HepG2 (cell line): Measurements from ENCODE around the gene RNGTT.

Source experiments
- CEBPG ChIP-seq: IDR thresholded peaks from 2 replicates; pipeline ENCODE4 v1.6.1; 2016
- USF2 ChIP-seq, 2 experiments: sonication (generic) in 1 of 2; formaldehyde crosslinking in 1 of 2; IDR thresholded peaks; 2 replicates each; pipeline versions ENCODE4 v1.5.1 to v1.6.1; 2011 to 2020; ENCODE audit warnings: borderline replicate concordance in 1 of 2, low read depth in 1 of 2, low read length in 1 of 2, mild to moderate bottlenecking in 1 of 2, missing genetic modification reagents in 1 of 2, moderate library complexity in 1 of 2
- ZFP36 ChIP-seq: fragments of 150-350 bp; IDR thresholded peaks from 2 replicates; pipeline ENCODE4 v1.6.1; 2018; ENCODE audit warnings: borderline replicate concordance, low read length, low read depth; ENCODE audit not compliant: partially characterized antibody
- ZNF234 ChIP-seq: sonication (generic); formaldehyde crosslinking; conservative IDR thresholded peaks from 2 replicates; pipeline ENCODE4 v1.5.1; 2020; ENCODE audit warnings: mild to moderate bottlenecking, missing genetic modification reagents
- TF ChIP-seq, protein P1 (sequence below): sonication (generic); formaldehyde crosslinking; IDR thresholded peaks from 2 replicates; pipeline ENCODE4 v1.5.0; 2020; ENCODE audit warnings: missing genetic modification reagents

- TF ChIP-seq CEBPG (CRISPR knock-in tag): no peak
- TF ChIP-seq ZNF234 (CRISPR knock-in tag): no peak
- TF ChIP-seq USF2 (IDR thresholded peaks at IDR 0.05; ENCODE audit: low read depth, low read length): no peak
- TF ChIP-seq USF2 (CRISPR knock-in tag; IDR thresholded peaks at IDR 0.05; ENCODE audit: borderline replicate concordance): no peak
- TF ChIP-seq, protein P1, sequence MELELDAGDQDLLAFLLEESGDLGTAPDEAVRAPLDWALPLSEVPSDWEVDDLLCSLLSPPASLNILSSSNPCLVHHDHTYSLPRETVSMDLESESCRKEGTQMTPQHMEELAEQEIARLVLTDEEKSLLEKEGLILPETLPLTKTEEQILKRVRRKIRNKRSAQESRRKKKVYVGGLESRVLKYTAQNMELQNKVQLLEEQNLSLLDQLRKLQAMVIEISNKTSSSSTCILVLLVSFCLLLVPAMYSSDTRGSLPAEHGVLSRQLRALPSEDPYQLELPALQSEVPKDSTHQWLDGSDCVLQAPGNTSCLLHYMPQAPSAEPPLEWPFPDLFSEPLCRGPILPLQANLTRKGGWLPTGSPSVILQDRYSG (CRISPR knock-in tag): no peak
- TF ChIP-seq ZFP36: no peak
Measured at GRCh38 chr6:88566746-88567534, 396.5 kb downstream of the RNGTT start.
